HG02763 (cell line): Measurements from ENCODE around the gene BRPF1.

Source experiments
- ATAC-seq: cut with Tn5 transposase; IDR thresholded peaks from one replicate; pipeline ENCODE4 v1.9.1; 2021; ENCODE audit warnings: mild to moderate bottlenecking, moderate library complexity; ENCODE audit not compliant: unreplicated experiment

The BRPF1 gene

GRCh38 chr3:9786825-9787669 lies 55.5 kb downstream of the BRPF1 start:
- ATAC-seq: no peak

- no peak for ATAC-seq
Measured at GRCh38 chr3:9787714-9788113, 56.2 kb downstream of the BRPF1 start.

GRCh38 chr3:9791127-9791526 lies 59.6 kb downstream of the BRPF1 start:
- no peak for ATAC-seq

GRCh38 chr3:9791790-9792404 lies 60.4 kb downstream of the BRPF1 start:
- no peak for ATAC-seq

DNA sequence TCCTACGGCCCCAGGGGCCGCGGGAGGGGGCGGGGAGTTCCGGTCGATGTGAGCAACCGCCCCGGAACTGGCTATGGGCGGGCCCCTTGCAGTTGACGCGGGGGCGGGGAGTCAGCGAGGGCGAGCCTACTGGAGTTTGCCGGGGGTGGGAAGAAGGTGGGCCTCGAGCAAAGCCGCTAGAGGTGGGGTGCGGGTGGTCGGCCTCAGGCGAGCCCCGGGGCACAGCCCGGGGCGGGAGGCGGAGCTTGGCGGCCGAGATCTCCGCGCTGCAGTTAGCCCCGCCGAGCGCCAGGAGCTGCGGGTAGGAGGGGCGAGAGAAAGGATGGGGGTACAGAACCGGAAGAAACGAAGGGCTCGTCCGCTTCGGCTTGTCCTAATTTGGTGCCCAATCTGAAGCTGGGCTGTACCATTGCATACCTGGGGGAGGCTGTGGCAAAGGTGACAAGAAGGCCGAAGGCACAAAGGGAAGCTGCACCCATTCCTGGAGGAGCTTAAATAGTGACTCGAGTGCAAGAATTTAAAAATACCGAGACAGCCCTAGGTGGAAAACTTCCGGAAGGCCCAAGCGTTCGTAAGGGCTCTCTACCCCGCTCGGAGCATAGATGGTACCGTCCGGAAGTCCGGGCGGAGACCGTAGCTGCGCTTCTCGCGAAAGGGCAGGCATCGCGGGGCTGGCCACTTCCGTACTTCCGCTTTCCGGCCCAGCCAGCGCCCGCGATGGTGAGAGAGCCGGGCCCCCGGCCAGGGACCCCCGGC lies 61.0 kb downstream of the BRPF1 start, which contains the start of the genes ARPC4 and TADA3:
TSS of gene ARPC4 (plus strand) at position 678 of the 756 bp plus-strand sequence. CDS start at position 718, 40 bp downstream.
TSS of gene TADA3 (minus strand) at position 69 of the 756 bp plus-strand sequence. CDS start 1,007 bp downstream, outside the sequence.
- ATAC-seq: peak; percentile 82

GRCh38 chr3:9793161-9793781 lies 61.7 kb downstream of the BRPF1 start:
- no peak for ATAC-seq

GRCh38 chr3:9794400-9794799 lies 62.9 kb downstream of the BRPF1 start:
- no peak for ATAC-seq

DNA sequence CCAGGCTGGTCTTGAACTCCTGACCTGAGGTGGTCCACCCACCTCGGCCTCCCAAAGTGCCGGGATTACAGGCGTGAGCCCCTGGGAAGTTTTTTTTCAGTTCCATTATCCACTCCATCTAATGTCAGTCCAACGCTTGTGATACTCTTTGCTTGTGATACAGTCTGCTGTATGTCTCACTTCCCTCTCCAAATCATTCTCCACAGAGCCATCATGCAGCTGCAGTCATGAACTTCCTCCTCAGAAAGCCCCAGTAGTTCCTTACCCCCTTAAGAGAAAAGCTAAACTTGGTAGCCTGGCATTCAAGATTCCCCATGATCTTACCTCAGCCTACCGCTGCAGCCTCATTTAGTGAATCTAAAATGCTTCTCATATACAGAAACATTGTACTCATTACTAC lies 63.7 kb downstream of the BRPF1 start:
- no peak for ATAC-seq

- no peak for ATAC-seq
Measured at GRCh38 chr3:9797196-9797945, 65.8 kb downstream of the BRPF1 start.
